Mesenchymal stem cell (in vitro differentiated cells and primary cell): Measurements from ENCODE around the gene PRKCA.
"Not testable (repeated sequence)": the region's sequence is repeated elsewhere in the genome, so short reads cannot be mapped to it uniquely, and the experiment has no call there.

Source experiments
- DNase-seq: peaks from one replicate; pipeline ENCODE4 v3.0.0-alpha.2; 2013
- H2AFZ ChIP-seq: one replicate; pipeline ENCODE4 v1.6.1; 2013; ENCODE audit warnings: low read depth, mild to moderate bottlenecking, control low read depth, inconsistent platforms, low read length, moderate library complexity
- H2AK5ac ChIP-seq: 2 replicates; pipeline ENCODE4 v1.6.1; 2013; ENCODE audit warnings: low read length, moderate library complexity, mild to moderate bottlenecking, inconsistent platforms; ENCODE audit not compliant: severe bottlenecking
- H2BK120ac ChIP-seq: one replicate; pipeline ENCODE4 v1.6.1; 2013; ENCODE audit warnings: low read depth, mild to moderate bottlenecking, inconsistent platforms, low read length, moderate library complexity
- H2BK12ac ChIP-seq, 2 experiments: one replicate each; pipeline ENCODE4 v1.6.1; 2013; ENCODE audit warnings: inconsistent platforms in 2 of 2, low read length in 2 of 2, mild to moderate bottlenecking in 2 of 2, moderate library complexity in 2 of 2, control low read depth in 1 of 2
- H2BK15ac ChIP-seq: one replicate; pipeline ENCODE4 v1.6.1; 2013; ENCODE audit warnings: mild to moderate bottlenecking, low read depth, inconsistent platforms; ENCODE audit not compliant: poor library complexity, severe bottlenecking
- H2BK5ac ChIP-seq: 2 replicates; pipeline ENCODE4 v1.6.1; 2013; ENCODE audit warnings: low read depth, mild to moderate bottlenecking, low read length, control low read depth, inconsistent platforms; ENCODE audit not compliant: poor library complexity, severe bottlenecking
- H3K14ac ChIP-seq, 2 experiments: one replicate each; pipeline ENCODE4 v1.6.1; 2013; ENCODE audit warnings: inconsistent platforms in 2 of 2, low read length in 2 of 2, control low read depth in 1 of 2, mild to moderate bottlenecking in 1 of 2, moderate library complexity in 1 of 2
- H3K18ac ChIP-seq, 2 experiments: one replicate each; pipeline ENCODE4 v1.6.1; 2013; ENCODE audit warnings: inconsistent platforms in 2 of 2, low read length in 2 of 2, control low read depth in 1 of 2, low read depth in 1 of 2, mild to moderate bottlenecking in 1 of 2
- H3K23ac ChIP-seq, 2 experiments: one replicate each; pipeline ENCODE4 v1.6.1; 2013; ENCODE audit warnings: inconsistent platforms in 2 of 2, low read length in 2 of 2, mild to moderate bottlenecking in 2 of 2, moderate library complexity in 2 of 2, control low read depth in 1 of 2
- H3K27ac ChIP-seq: 2 replicates; pipeline ENCODE4 v1.5.1; 2013; ENCODE audit warnings: mild to moderate bottlenecking, moderate library complexity, low read length, control low read depth, inconsistent platforms; ENCODE audit not compliant: poor library complexity, severe bottlenecking
- H3K27me3 ChIP-seq, 2 experiments: 2 replicates each; pipeline versions ENCODE4 v1.6.1 to v1.7.0; 2013; ENCODE audit warnings: low read length in 2 of 2, mild to moderate bottlenecking in 2 of 2, moderate library complexity in 2 of 2, control low read depth in 1 of 2, inconsistent platforms in 1 of 2; ENCODE audit not compliant: control insufficient read depth in 1 of 2, insufficient read depth in 1 of 2
- H3K36me3 ChIP-seq, 2 experiments: 2 replicates each; pipeline versions ENCODE4 v1.6.1 to v1.7.0; 2013; ENCODE audit warnings: low read length in 2 of 2, control low read depth in 1 of 2, inconsistent platforms in 1 of 2, low read depth in 1 of 2, mild to moderate bottlenecking in 1 of 2; ENCODE audit not compliant: insufficient read depth in 2 of 2, control insufficient read depth in 1 of 2
- H3K4ac ChIP-seq, 2 experiments: one replicate each; pipeline ENCODE4 v1.6.1; 2013; ENCODE audit warnings: inconsistent platforms in 2 of 2, low read length in 2 of 2, mild to moderate bottlenecking in 2 of 2, moderate library complexity in 2 of 2, control low read depth in 1 of 2, low read depth in 1 of 2
- H3K4me1 ChIP-seq: 2 replicates; pipeline ENCODE4 v1.6.1; 2013; ENCODE audit warnings: low read depth, low read length, control low read depth; ENCODE audit not compliant: control insufficient read depth, insufficient read depth
- H3K4me2 ChIP-seq: 2 replicates; pipeline ENCODE4 v1.6.1; 2013; ENCODE audit warnings: low read length, mild to moderate bottlenecking, inconsistent platforms; ENCODE audit not compliant: poor library complexity, severe bottlenecking
- H3K4me3 ChIP-seq, 2 experiments: 2 replicates each; pipeline versions ENCODE4 v1.5.1 to v1.7.0; 2013; ENCODE audit warnings: low read length in 2 of 2, mild to moderate bottlenecking in 2 of 2, control low read depth in 1 of 2, low read depth in 1 of 2; ENCODE audit not compliant: insufficient read depth in 1 of 2
- H3K79me1 ChIP-seq: replicated peaks from 2 replicates; pipeline ENCODE4 v1.6.1; 2013; ENCODE audit warnings: mild to moderate bottlenecking, control low read depth, low read length, inconsistent platforms; ENCODE audit not compliant: poor library complexity, severe bottlenecking
- H3K9ac ChIP-seq: 2 replicates; pipeline ENCODE4 v1.7.0; 2013; ENCODE audit warnings: mild to moderate bottlenecking, low read length, moderate library complexity
- H3K9me3 ChIP-seq: 2 replicates; pipeline ENCODE4 v1.7.0; 2013; ENCODE audit warnings: mild to moderate bottlenecking, low read length; ENCODE audit not compliant: control insufficient read depth
- H4K8ac ChIP-seq: one replicate; pipeline ENCODE4 v1.6.1; 2013; ENCODE audit warnings: inconsistent platforms, mild to moderate bottlenecking, low read length, moderate library complexity
- H4K91ac ChIP-seq: one replicate; pipeline ENCODE4 v1.6.1; 2013; ENCODE audit warnings: mild to moderate bottlenecking, low read length, inconsistent platforms
- WGBS: methylation state at CpG from one replicate; pipeline ENCODE4 v1.1.7; 2013; ENCODE audit warnings: mixed read lengths; 5-methylcytosine and 5-hydroxymethylcytosine counted together

Gene PRKCA

DNA sequence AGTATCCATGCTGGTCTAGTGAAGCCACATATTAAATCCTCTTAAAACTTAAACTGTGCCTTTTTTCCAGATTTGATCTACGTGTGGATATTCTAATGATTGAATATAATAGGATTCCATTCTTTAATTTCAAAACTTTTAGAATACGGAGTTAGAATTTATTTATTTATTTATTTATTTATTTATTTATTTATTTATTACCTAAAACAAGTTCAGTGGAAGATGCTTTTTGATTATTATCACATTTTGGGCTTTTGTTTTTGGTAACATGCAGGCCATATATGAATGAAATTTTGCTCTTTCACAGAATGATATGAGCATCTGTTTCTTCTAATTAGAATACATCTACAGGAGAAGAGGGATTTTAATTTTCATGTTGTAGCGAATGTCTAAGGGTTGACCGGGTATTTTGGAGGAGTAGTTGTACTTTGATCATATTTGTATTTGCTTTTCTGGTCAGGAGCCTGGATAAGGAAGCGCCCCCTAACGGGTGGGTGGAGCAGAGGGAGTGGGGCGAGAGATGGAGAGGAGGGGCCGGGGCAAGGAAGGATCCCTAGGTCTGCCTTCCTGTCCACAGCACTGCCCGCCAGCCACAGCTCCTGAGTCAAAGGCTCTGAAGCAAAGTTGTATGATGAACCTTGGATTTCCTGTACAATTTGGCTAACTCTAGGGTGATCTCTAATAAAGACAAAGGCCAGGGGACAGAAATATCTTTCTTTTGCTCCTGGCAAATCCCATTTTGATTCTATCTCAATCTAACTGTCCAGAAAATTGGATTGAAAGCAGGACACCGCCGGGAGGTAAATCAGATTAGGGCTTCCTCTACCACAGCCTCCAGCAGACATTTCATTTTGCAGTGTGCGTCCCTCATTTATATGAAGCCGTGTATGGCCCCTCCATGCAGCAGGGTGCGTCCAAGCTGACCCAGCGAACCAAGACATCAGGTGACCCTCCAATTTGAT, 149.1 kb downstream of the PRKCA start:
- Histone ChIP-seq H3K36me3 (peaks cover 0 to 3% of the 10 kb centered on the region in 2 experiments), H2BK15ac (no peak overlapping the region), H3K23ac (no peak overlapping the region), H2BK5ac (no peak overlapping the region), H2BK12ac (no peak overlapping the region), H3K4ac (no peak overlapping the region), H3K9me3 (peaks cover under 1% of the 10 kb centered on the region), H3K14ac (no peak overlapping the region), H2AFZ (no peak overlapping the region), H3K27ac (no peak overlapping the region), H3K27me3 (no peaks in the 10 kb centered on the region), H3K79me1 (peaks cover 37% of the 10 kb centered on the region), H3K4me3 (no peak overlapping the region), H3K18ac (no peak overlapping the region), H3K4me2 (no peak overlapping the region), H3K9ac (no peak overlapping the region), H4K8ac (peak overlapping the region; percentile 38), H3K4me1 (peaks cover 11% of the 10 kb centered on the region), H2BK120ac (no peak overlapping the region), H2AK5ac (peak overlapping the region; percentile 52), H4K91ac (no peak overlapping the region)
- 77% methylated on average over 13 of the region's 15 CpGs for WGBS
- no peak for DNase-seq

DNA sequence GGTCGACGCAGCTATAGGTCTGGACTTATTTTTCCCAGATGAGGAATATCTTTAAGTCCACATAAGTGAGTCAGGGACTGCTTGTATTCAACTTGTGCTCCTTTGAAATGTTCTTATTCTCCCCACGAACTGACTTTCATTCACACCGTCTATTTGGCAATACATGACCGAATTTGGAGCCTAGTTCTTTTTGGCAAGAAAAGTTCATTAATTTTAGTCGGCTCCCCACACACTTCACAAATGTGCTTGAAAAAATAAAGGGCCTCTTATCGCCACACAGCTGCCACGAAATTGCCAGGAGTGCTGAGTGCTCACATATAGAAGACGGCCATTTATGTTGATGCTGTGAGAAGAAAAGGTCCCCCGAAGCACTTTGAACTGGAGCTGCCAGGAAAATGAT, 152.6 kb downstream of the PRKCA start:
- H2BK120ac ChIP-seq: no peak overlapping the region
- no peak overlapping the region for H4K8ac ChIP-seq
- peaks cover 45% of the 10 kb centered on the region for H3K79me1 ChIP-seq
- H3K4me3 ChIP-seq: no peak overlapping the region
- no peak overlapping the region for H4K91ac ChIP-seq
- no peak overlapping the region for H2BK12ac ChIP-seq
- H3K4me2 ChIP-seq: no peak overlapping the region
- no peaks in the 10 kb centered on the region for H3K36me3 ChIP-seq
- H3K9me3 ChIP-seq: no peaks in the 10 kb centered on the region
- H2AFZ ChIP-seq: no peak overlapping the region
- no peak for DNase-seq
- 98% methylated on average over 8 of the region's 10 CpGs for WGBS
- H2BK5ac ChIP-seq: no peak overlapping the region
- peaks cover 8% of the 10 kb centered on the region for H3K4me1 ChIP-seq
- H3K14ac ChIP-seq: no peak overlapping the region
- H2AK5ac ChIP-seq: peak overlapping the region; percentile 23
- H3K27ac ChIP-seq: no peak overlapping the region
- no peak overlapping the region for H3K18ac ChIP-seq
- no peaks in the 10 kb centered on the region for H3K27me3 ChIP-seq
- H3K4ac ChIP-seq: no peak overlapping the region
- no peak overlapping the region for H3K23ac ChIP-seq
- H3K9ac ChIP-seq: no peak overlapping the region
- H2BK15ac ChIP-seq: no peak overlapping the region

DNA sequence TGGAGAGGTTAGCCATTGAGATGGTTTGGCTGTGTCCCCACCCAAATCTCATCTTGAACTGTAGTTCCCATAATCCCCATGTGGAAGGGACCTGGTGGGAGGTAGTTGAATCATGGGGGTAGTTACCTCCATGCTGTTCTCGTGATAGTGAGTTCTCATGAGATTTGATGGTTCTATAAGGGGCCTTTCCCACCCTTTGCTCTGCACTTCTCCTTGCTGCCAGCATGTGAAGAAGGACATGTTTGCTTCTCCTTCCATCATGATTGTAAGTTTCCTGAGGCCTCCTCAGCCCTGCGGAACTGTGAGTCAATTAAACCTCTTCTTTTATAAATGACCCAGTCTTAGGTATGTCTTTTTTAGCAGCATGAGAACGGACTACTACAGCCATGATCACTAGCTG, 155.1 kb downstream of the PRKCA start:
- H3K9ac ChIP-seq, H3K4me2 ChIP-seq, H3K14ac ChIP-seq, H4K91ac ChIP-seq, H2BK5ac ChIP-seq, H2AK5ac ChIP-seq, H3K9me3 ChIP-seq, H3K4me1 ChIP-seq, H2BK12ac ChIP-seq, H3K23ac ChIP-seq, DNase-seq, H3K36me3 ChIP-seq, H2AFZ ChIP-seq, H3K27ac ChIP-seq, H3K4me3 ChIP-seq, H3K27me3 ChIP-seq, H2BK120ac ChIP-seq, H3K18ac ChIP-seq, H4K8ac ChIP-seq: not testable (repeated sequence)
- peak overlapping the region; percentile 77 for H2BK15ac ChIP-seq
- WGBS: 95% methylated on average over 3 of the region's 3 CpGs
- H3K4ac ChIP-seq: peak overlapping the region in 1 of 2 experiments; percentile 33
- H3K79me1 ChIP-seq: peaks cover 36% of the 10 kb centered on the region

DNA sequence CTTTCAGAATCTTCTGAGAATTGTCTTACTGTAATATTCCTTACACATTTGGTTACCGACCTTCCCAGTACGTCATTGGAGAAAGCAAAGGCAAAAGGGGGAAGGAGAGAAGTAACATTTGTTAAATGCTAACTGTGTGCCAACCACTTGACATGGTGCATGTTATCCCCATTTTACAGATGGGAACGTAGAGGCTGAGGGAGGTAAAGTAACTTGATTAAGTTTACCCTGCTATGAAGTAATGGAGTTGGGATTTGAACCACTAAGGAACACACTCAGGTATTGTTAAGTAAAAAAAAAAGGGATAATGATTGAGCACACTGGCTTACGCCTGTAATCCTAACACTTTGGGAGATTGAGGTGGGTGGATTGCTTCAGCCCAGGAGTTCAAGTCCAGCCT, 156.4 kb downstream of the PRKCA start:
- Histone ChIP-seq H2AK5ac (peak overlapping the region; percentile 68), H2AFZ (no peak overlapping the region), H4K8ac (no peak overlapping the region), H3K79me1 (peaks cover 30% of the 10 kb centered on the region), H3K4me3 (no peak overlapping the region), H3K9ac (peak overlapping the region; percentile 74), H3K4me2 (no peak overlapping the region), H2BK5ac (no peak overlapping the region), H3K4ac (peak overlapping the region in 1 of 2 experiments; percentile 95), H3K14ac (no peak overlapping the region), H3K23ac (no peak overlapping the region), H3K18ac (peak overlapping the region in 1 of 2 experiments; percentile 82), H2BK120ac (peak overlapping the region; percentile 65), H3K27me3 (no peaks in the 10 kb centered on the region), H2BK12ac (peak overlapping the region in 1 of 2 experiments; percentile 83), H2BK15ac (no peak overlapping the region), H3K27ac (peak overlapping the region; percentile 90), H4K91ac (no peak overlapping the region), H3K4me1 (peaks cover 11% of the 10 kb centered on the region), H3K36me3 (no peaks in the 10 kb centered on the region), H3K9me3 (no peaks in the 10 kb centered on the region)
- DNase-seq: no peak
- 97% methylated on average over 3 of the region's 4 CpGs for WGBS
